Neuron (in vitro differentiated cells): Measurements from ENCODE around the gene ACOT9.
A peak's percentile ranks its signal among the peaks of the same experiment; 100 is the strongest.
"Not testable (repeated sequence)": the region's sequence is repeated elsewhere in the genome, so short reads cannot be mapped to it uniquely, and the experiment has no call there.

Experiments used
- H2AFZ ChIP-seq: one replicate; pipeline ENCODE4 v1.6.1; 2013; ENCODE audit warnings: low read depth, mild to moderate bottlenecking, inconsistent platforms, low read length, moderate library complexity
- H3K27me3 ChIP-seq: one replicate; pipeline ENCODE4 v1.6.1; 2013; ENCODE audit warnings: low read length; ENCODE audit not compliant: insufficient read depth
- H3K36me3 ChIP-seq: one replicate; pipeline ENCODE4 v1.6.1; 2013; ENCODE audit warnings: low read length; ENCODE audit not compliant: insufficient read depth
- H3K4me1 ChIP-seq: one replicate; pipeline ENCODE4 v1.6.1; 2013; ENCODE audit warnings: low read length; ENCODE audit not compliant: insufficient read depth
- H3K4me3 ChIP-seq: 2 replicates; pipeline ENCODE4 v1.5.1; 2013; ENCODE audit warnings: mild to moderate bottlenecking, low read length, moderate library complexity
- H3K9me3 ChIP-seq: one replicate; pipeline ENCODE4 v1.6.1; 2013; ENCODE audit warnings: low read length

Gene ACOT9

GRCh38 chrX:23752740-23753415 is 9.8 kb upstream of the ACOT9 start:
- H3K4me3 ChIP-seq = no peak overlapping the region
- no peaks in the 10 kb centered on the region for H3K27me3 ChIP-seq
- no peaks in the 10 kb centered on the region for H3K36me3 ChIP-seq
- no peaks in the 10 kb centered on the region for H3K9me3 ChIP-seq
- no peaks in the 10 kb centered on the region for H3K4me1 ChIP-seq
- no peak overlapping the region for H2AFZ ChIP-seq

- no peak overlapping the region for H3K4me3 ChIP-seq
- H3K27me3 ChIP-seq = no peaks in the 10 kb centered on the region
- no peaks in the 10 kb centered on the region for H3K36me3 ChIP-seq
- no peak overlapping the region for H2AFZ ChIP-seq
- no peaks in the 10 kb centered on the region for H3K4me1 ChIP-seq
- no peaks in the 10 kb centered on the region for H3K9me3 ChIP-seq
These were observed 6.5 kb upstream of the ACOT9 start for GRCh38 chrX:23749576-23749975.

GRCh38 chrX:23749129-23749528 is 6.1 kb upstream of the ACOT9 start:
- H3K9me3 ChIP-seq = no peaks in the 10 kb centered on the region
- H3K4me1 ChIP-seq = no peaks in the 10 kb centered on the region
- H3K4me3 ChIP-seq = no peak overlapping the region
- H2AFZ ChIP-seq = no peak overlapping the region
- H3K27me3 ChIP-seq = no peaks in the 10 kb centered on the region
- no peaks in the 10 kb centered on the region for H3K36me3 ChIP-seq

- no peaks in the 10 kb centered on the region for H3K9me3 ChIP-seq
- H3K4me3 ChIP-seq = no peak overlapping the region
- H2AFZ ChIP-seq = no peak overlapping the region
- H3K36me3 ChIP-seq = no peaks in the 10 kb centered on the region
- H3K4me1 ChIP-seq = no peaks in the 10 kb centered on the region
- H3K27me3 ChIP-seq = no peaks in the 10 kb centered on the region
These were observed 2.7 kb upstream of the ACOT9 start for GRCh38 chrX:23745786-23746185.

GRCh38 chrX:23743623-23743971 is 521 bp upstream of the ACOT9 start:
- not testable (repeated sequence) for H3K27me3 ChIP-seq, H3K4me1 ChIP-seq, H3K36me3 ChIP-seq, H3K9me3 ChIP-seq
- Histone ChIP-seq H2AFZ (peak overlapping the region; percentile 85), H3K4me3 (peak overlapping the region; percentile 80)

GRCh38 chrX:23742174-23742696 is 841 bp downstream of the ACOT9 start:
- H2AFZ ChIP-seq = peak overlapping the region; percentile 85
- H3K36me3 ChIP-seq = no peaks in the 10 kb centered on the region
- no peaks in the 10 kb centered on the region for H3K27me3 ChIP-seq
- peak overlapping the region; percentile 80 for H3K4me3 ChIP-seq
- no peaks in the 10 kb centered on the region for H3K9me3 ChIP-seq
- H3K4me1 ChIP-seq = no peaks in the 10 kb centered on the region

- Histone ChIP-seq H3K4me1 (no peaks in the 10 kb centered on the region), H3K9me3 (no peaks in the 10 kb centered on the region), H3K36me3 (no peaks in the 10 kb centered on the region), H3K4me3 (no peak overlapping the region), H2AFZ (no peak overlapping the region), H3K27me3 (no peaks in the 10 kb centered on the region)
These were observed 5.7 kb downstream of the ACOT9 start for GRCh38 chrX:23737413-23737812.

- Histone ChIP-seq H2AFZ (no peak overlapping the region), H3K36me3 (no peaks in the 10 kb centered on the region), H3K4me3 (no peak overlapping the region), H3K27me3 (no peaks in the 10 kb centered on the region), H3K9me3 (no peaks in the 10 kb centered on the region), H3K4me1 (no peaks in the 10 kb centered on the region)
These were observed 7.0 kb downstream of the ACOT9 start for GRCh38 chrX:23736030-23736429.

- Histone ChIP-seq H2AFZ (no peak overlapping the region), H3K36me3 (no peaks in the 10 kb centered on the region), H3K9me3 (no peaks in the 10 kb centered on the region), H3K4me1 (no peaks in the 10 kb centered on the region), H3K27me3 (no peaks in the 10 kb centered on the region), H3K4me3 (no peak overlapping the region)
These were observed 10.4 kb downstream of the ACOT9 start for GRCh38 chrX:23732704-23733103.

GRCh38 chrX:23731951-23732350 is 11.1 kb downstream of the ACOT9 start:
- H2AFZ ChIP-seq = no peak overlapping the region
- no peaks in the 10 kb centered on the region for H3K4me1 ChIP-seq
- H3K9me3 ChIP-seq = no peaks in the 10 kb centered on the region
- no peaks in the 10 kb centered on the region for H3K36me3 ChIP-seq
- no peak overlapping the region for H3K4me3 ChIP-seq
- no peaks in the 10 kb centered on the region for H3K27me3 ChIP-seq

- Histone ChIP-seq H3K27me3 (no peaks in the 10 kb centered on the region), H3K4me3 (no peak overlapping the region), H2AFZ (no peak overlapping the region), H3K4me1 (no peaks in the 10 kb centered on the region), H3K36me3 (no peaks in the 10 kb centered on the region), H3K9me3 (no peaks in the 10 kb centered on the region)
These were observed 13.9 kb downstream of the ACOT9 start for GRCh38 chrX:23729214-23729613.

GRCh38 chrX:23727206-23727605 is 15.9 kb downstream of the ACOT9 start:
- Histone ChIP-seq H2AFZ (no peak overlapping the region), H3K4me1 (no peaks in the 10 kb centered on the region), H3K4me3 (no peak overlapping the region), H3K9me3 (no peaks in the 10 kb centered on the region), H3K36me3 (no peaks in the 10 kb centered on the region), H3K27me3 (no peaks in the 10 kb centered on the region)

- Histone ChIP-seq H3K36me3 (peaks cover 4% of the 10 kb centered on the region), H3K9me3 (no peaks in the 10 kb centered on the region), H2AFZ (no peak overlapping the region), H3K27me3 (no peaks in the 10 kb centered on the region), H3K4me3 (no peak overlapping the region), H3K4me1 (no peaks in the 10 kb centered on the region)
These were observed 16.9 kb downstream of the ACOT9 start for GRCh38 chrX:23726191-23726590.

GRCh38 chrX:23720117-23720677 is 22.9 kb downstream of the ACOT9 start:
- Histone ChIP-seq H3K9me3 (no peaks in the 10 kb centered on the region), H3K4me3 (no peak overlapping the region), H3K36me3 (peaks cover 4% of the 10 kb centered on the region), H3K27me3 (no peaks in the 10 kb centered on the region), H3K4me1 (no peaks in the 10 kb centered on the region), H2AFZ (no peak overlapping the region)
